HG02642 (cell line): Measurements from ENCODE around the gene KRTAP10-2.
"Not testable (repeated sequence)": the region's sequence is repeated elsewhere in the genome, so short reads cannot be mapped to it uniquely, and the experiment has no call there.

Experiments
- ATAC-seq: cut with Tn5 transposase; IDR thresholded peaks from one replicate; pipeline ENCODE4 v1.9.1; 2021; ENCODE audit warnings: mild to moderate bottlenecking; ENCODE audit not compliant: unreplicated experiment, poor library complexity

Gene KRTAP10-2

GRCh38 chr21:44568667-44569556 is 17.6 kb upstream of the KRTAP10-2 start:
- ATAC-seq: no peak

- ATAC-seq: no peak
These were observed 17.0 kb upstream of the KRTAP10-2 start for GRCh38 chr21:44568261-44568660.

- no peak for ATAC-seq
These were observed 16.3 kb upstream of the KRTAP10-2 start for GRCh38 chr21:44567481-44568171.

GRCh38 chr21:44566403-44566802 is 15.1 kb upstream of the KRTAP10-2 start:
- ATAC-seq: no peak

- no peak for ATAC-seq
These were observed 13.7 kb upstream of the KRTAP10-2 start for GRCh38 chr21:44564886-44565598.

GRCh38 chr21:44564099-44564498 is 12.8 kb upstream of the KRTAP10-2 start:
- ATAC-seq: no peak

GRCh38 chr21:44558695-44559094 is 7.4 kb upstream of the KRTAP10-2 start, which contains the start of gene KRTAP10-3:
Gene KRTAP10-3, minus strand, starts transcription at chr21:44558795. Its CDS starts 80 bp downstream, at chr21:44558715.
- no peak for ATAC-seq

- ATAC-seq: not testable (repeated sequence)
These were observed 7.0 kb upstream of the KRTAP10-2 start for GRCh38 chr21:44558329-44558675.

GRCh38 chr21:44557491-44558328 is 6.4 kb upstream of the KRTAP10-2 start:
- no peak for ATAC-seq

GRCh38 chr21:44556879-44557278 is 5.6 kb upstream of the KRTAP10-2 start:
- no peak for ATAC-seq

- ATAC-seq: no peak
These were observed 4.0 kb upstream of the KRTAP10-2 start for GRCh38 chr21:44555200-44555875.

- ATAC-seq: no peak
These were observed 1.4 kb upstream of the KRTAP10-2 start for GRCh38 chr21:44552681-44553080.

- ATAC-seq: no peak
These were observed 831 bp upstream of the KRTAP10-2 start for GRCh38 chr21:44552136-44552535.

- no peak for ATAC-seq
These were observed 498 bp downstream of the KRTAP10-2 start for GRCh38 chr21:44550807-44551206.

- ATAC-seq: not testable (repeated sequence)
These were observed 1.0 kb downstream of the KRTAP10-2 start for GRCh38 chr21:44550285-44550684.

- ATAC-seq: no peak
These were observed 1.6 kb downstream of the KRTAP10-2 start for GRCh38 chr21:44549525-44550211.

GRCh38 chr21:44548922-44549321 is 2.4 kb downstream of the KRTAP10-2 start:
- no peak for ATAC-seq

GRCh38 chr21:44548381-44548780 is 2.9 kb downstream of the KRTAP10-2 start:
- no peak for ATAC-seq
